HTR-8/SVneo (cell line): ENCODE data around the gene ADAMTS2.
"Not testable (repeated sequence)": the region's sequence is repeated elsewhere in the genome, so short reads cannot be mapped to it uniquely, and the experiment has no call there.

Source experiments
- DNase-seq: peaks from one replicate; pipeline ENCODE4 v3.0.0; 2011; ENCODE audit warnings: low spot score, mixed read lengths; ENCODE audit not compliant: insufficient read length
- FAIRE-seq: peaks from 2 replicates; lab custom pipeline; 2011; peaks lifted over from hg19 to GRCh38; lab: Jason Lieb, UNC

The ADAMTS2 gene

GRCh38 chr5:179287071-179287470 lies 58.2 kb downstream of the ADAMTS2 start:
- FAIRE-seq: no peak

GRCh38 chr5:179285776-179286162 lies 59.5 kb downstream of the ADAMTS2 start:
- not testable (repeated sequence) for DNase-seq

More at GRCh38 chr5:179287071-179287470, 58.2 kb downstream of the ADAMTS2 start:
- DNase-seq: no peak

GRCh38 chr5:179284751-179285631 lies 60.3 kb downstream of the ADAMTS2 start:
- DNase-seq (no peak), FAIRE-seq (no peak)

More at GRCh38 chr5:179285776-179286162, 59.5 kb downstream of the ADAMTS2 start:
- not testable (repeated sequence) for FAIRE-seq

GRCh38 chr5:179283908-179284307 lies 61.4 kb downstream of the ADAMTS2 start:
- not testable (repeated sequence) for DNase-seq, FAIRE-seq

- DNase-seq: no peak
- no peak for FAIRE-seq
Observed at GRCh38 chr5:179281694-179282093, 63.6 kb downstream of the ADAMTS2 start.

- no peak for FAIRE-seq
- DNase-seq: no peak
Observed at GRCh38 chr5:179280095-179280490, 65.2 kb downstream of the ADAMTS2 start.

- DNase-seq: no peak
- no peak for FAIRE-seq
Observed at GRCh38 chr5:179279347-179280094, 65.7 kb downstream of the ADAMTS2 start.

- no peak for FAIRE-seq
- no peak for DNase-seq
Observed at GRCh38 chr5:179278546-179278945, 66.7 kb downstream of the ADAMTS2 start.

GRCh38 chr5:179278119-179278518 lies 67.1 kb downstream of the ADAMTS2 start:
- no peak for DNase-seq
- FAIRE-seq: no peak

GRCh38 chr5:179276838-179277395 lies 68.3 kb downstream of the ADAMTS2 start:
- FAIRE-seq: peak; percentile 44
- DNase-seq: no peak

GRCh38 chr5:179275941-179276837 lies 69.1 kb downstream of the ADAMTS2 start:
- FAIRE-seq (peak; percentile 99), DNase-seq (peak; percentile 96)

- no peak for DNase-seq
- FAIRE-seq: no peak
Observed at GRCh38 chr5:179275381-179275878, 69.8 kb downstream of the ADAMTS2 start.

GRCh38 chr5:179274321-179275315 lies 70.6 kb downstream of the ADAMTS2 start:
- FAIRE-seq: no peak
- DNase-seq: no peak

GRCh38 chr5:179273441-179274145 lies 71.7 kb downstream of the ADAMTS2 start:
- DNase-seq: no peak
- FAIRE-seq: no peak

- FAIRE-seq: no peak
- no peak for DNase-seq
Observed at GRCh38 chr5:179273073-179273435, 72.2 kb downstream of the ADAMTS2 start.

- DNase-seq: no peak
- no peak for FAIRE-seq
Observed at GRCh38 chr5:179272326-179273072, 72.8 kb downstream of the ADAMTS2 start.

- no peak for FAIRE-seq
- no peak for DNase-seq
Observed at GRCh38 chr5:179271821-179272325, 73.4 kb downstream of the ADAMTS2 start.
